ENCODE results near the gene INKA1.
A peak's percentile ranks its signal among the peaks of the same experiment; 100 is the strongest.
"Not testable (repeated sequence)": the region's sequence is repeated elsewhere in the genome, so short reads cannot be mapped to it uniquely, and the experiment has no call there.

The INKA1 gene
- total RNA-seq: 0.53 to 1.3 (median 0.77) reads per million in 3 experiments

DNA sequence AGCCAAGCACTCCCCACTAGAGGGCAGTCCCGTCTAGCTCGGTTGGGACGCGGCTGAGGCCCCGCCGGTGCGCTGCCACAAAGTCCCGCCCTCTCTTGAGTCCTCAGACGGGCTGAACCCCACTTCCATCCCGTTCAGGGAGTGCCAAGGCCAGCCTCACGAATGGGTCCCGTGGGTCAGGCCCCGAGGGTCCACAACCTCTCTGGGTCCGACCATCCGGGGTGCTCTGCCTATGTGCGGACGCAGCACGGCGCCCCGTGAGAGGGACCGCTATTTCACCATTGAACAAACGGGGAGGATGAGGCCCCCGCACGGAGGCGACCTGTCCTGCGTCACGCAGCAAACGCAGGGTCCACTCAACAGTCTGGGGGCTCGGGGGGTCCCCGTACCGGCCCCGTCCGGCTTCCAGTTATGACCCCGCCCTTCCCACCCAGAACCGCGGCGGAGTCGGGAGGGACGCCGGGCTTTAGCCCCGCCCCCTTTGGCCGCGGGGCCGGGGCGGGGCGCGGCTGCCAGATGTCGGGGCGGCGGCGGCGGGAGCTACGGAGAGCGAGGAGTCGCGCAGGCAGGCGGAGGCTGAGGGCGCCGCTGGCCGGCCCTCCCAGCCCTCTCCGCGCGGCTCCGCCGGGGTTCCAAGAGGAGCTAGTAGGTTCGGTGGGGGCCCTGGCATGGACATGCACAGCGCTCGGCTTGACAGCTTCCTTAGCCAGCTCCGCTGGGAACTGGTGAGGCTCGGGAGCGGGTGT lies at the start of gene INKA1:
INKA1 (plus strand) TSS at position 543 of the 746 bp plus-strand sequence; CDS start at position 675, 132 bp downstream.
- peak; percentile 85 for DNase-seq

DNA sequence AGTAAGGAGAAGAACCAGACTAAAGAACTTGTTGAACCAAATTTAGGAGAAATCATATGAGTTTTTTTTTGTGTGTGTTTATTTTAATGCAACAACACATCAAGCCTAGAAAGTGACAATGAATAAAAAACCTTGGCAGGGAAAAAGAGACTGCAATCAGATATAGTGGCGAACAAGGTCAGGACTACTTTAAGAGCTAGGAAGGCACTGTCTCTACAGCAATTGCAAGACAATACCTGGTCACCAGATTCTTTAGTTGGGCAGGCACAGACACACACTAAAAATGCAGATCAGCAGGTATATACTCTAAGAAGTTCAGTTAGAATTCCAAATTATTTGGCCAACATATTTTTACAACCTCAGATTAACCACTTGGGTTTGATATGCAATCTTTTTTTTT lies 48.5 kb upstream of the INKA1 start:
- no peak for DNase-seq

DNA sequence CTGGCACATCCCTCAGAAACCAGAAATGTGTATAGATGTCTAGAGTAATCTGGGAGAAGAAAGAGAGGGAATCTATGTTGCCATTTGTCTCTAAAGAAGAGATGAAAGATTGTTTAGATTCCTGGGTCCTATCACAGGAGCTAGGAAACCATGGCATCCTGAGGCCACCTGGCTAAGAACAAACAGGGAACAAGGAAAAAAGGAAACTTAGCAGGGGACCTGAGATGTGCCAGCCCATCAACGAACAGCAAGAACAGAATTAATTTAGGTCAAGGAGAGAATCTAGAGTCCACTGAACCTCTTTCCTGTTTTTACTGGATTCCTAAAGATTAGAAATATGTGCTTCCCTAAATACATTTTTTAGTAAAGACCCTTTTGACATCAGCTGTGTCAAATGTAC lies 47.0 kb upstream of the INKA1 start:
- no peak for DNase-seq

DNA sequence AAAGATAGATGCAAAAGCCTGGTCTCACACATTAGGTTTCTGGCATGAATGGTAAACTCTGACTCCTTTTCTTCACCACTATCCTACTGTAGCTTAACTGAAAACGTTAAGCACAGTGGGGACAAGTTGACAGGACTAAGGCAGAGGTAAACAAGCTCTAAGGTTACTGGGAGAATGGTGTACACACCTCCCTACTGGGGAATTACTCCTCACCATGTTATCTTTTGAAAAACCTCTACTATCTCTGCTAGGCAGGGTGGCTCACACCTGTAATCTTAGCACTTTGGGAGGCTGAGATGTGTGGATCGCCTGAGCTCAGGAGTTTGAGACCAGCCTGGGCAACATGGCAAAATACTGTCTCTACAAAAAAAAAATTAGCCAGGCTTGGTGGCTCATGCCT lies 45.9 kb upstream of the INKA1 start:
- DNase-seq: no peak

DNA sequence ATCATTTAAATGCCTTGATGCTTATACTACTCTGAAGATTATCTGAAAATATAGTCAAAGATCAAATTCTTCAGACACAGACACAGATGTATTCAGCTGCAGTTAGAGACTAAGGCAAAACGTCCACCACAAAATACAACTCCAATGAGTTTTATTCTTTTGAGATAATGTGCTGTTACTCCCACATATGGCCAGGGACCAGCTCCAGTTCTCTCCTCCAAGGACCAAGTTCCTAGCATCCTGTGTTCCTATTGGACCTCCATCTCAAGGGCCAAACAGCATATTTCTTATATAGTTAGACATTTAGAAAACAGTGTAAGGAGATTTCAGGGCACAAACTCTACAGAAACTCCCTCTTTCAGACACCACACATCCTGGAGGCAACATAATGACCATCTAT lies 43.8 kb upstream of the INKA1 start:
- DNase-seq: no peak

DNA sequence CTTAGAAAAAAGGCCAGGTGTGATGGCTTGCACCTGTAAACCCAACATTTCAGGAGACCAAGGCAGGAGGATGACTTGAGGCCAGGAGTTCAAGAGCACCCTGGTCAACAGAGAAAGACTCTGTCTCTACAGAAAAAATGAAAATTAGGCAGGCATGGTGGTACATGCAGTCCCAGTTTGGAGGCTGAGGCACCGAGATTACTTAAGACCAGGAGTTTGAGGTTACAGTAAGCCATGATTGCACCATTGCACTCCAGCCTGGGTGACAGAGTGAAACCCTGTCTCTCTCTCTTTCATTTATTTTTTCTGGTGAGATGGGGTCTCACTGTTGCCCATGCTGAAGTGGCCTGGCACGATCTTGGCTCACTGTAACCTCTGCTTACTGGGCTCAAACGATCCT lies 41.4 kb upstream of the INKA1 start:
- no peak for DNase-seq

DNA sequence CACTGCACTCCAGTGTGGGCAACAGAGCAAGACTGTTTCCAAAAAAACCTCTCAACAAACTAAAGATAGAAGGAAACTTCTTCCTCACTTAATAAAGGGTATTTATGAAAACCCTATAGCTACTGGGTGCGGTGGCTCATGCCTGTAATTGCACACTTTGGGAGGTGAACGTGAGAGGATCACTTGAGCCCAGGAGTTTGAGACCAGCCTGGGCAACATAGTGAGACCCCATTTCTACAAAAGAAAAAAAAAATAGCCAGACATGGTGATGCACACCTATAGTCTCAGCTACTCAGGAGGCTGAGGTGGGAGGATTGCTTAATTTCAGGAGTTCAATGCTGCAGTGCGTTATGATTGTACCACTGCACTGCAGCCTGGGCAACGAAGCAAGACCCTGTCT lies 39.1 kb upstream of the INKA1 start:
- no peak for DNase-seq

DNA sequence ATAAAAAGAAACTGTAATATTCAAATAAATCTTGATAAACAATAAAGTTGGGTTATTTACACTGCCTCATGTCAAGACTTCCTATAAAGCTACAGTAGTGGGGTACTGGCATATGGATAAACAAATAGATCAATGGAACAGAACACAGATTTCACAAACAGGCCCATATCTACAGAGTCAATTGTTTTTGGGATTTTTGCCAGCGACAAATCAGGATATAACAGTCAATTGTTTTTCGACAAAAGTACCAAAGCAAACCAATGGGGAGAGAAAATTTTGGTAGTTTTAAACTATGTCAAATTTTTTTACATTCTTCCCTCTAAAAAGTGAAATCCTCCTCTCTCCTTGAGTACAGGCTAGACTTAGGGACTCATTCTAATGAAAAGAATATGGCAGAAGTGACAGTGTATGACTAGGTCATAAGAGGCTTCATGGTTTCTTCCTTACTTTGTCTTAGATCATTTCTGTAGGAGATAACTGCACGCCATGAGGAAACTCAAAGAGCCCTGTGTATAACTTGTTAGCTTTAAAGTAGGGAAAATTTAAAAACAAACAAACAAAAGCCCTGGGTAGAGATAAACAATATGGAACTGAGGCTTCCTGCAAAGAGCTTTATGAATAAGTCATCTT lies 33.7 kb upstream of the INKA1 start:
- DNase-seq: no peak

DNA sequence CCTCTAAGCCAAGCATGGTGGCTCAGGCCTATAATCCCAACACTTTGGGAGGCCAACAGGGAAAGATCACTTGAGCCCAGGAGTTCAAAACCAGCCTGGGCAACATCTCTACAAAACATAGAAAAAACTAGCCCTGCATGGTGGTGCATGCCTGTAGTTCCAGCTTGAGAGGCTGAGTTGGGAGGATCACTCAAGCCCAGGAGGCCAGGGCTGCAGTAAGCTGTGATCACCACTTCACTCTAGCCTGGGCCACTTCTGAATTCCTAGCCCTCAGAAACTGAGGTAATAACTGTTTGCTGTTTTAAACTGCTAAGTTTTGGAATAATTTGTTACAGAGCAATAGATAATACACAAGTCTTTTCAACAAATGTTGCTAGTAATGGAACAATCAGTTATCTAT lies 33.1 kb upstream of the INKA1 start:
- no peak for DNase-seq

DNA sequence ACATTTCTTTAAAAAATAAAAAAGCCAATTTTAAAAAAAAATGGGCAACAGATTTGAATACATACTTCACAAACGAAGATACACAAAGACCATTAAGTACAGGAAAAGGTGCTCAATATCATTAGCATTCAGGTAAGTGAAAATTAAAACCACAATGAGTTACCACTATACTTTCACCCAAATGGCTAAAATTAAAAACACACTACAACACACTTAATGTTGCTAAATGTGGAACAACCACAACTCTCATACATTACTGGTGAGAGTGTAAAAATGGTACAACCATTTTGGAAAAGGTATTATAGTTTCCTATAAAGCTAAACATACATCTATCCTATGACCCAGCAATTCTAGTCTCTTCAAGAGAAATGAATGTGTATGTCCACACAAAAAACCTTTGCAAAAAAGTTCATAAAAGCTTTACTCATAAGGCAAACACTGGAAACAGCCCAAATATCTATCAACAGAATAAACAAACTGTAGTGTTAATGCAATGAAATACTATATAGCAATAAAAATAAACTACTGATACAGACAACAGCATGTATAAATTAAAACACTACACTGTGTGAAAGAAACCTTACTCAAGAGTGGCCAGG lies 31.6 kb upstream of the INKA1 start:
- no peak for DNase-seq

DNA sequence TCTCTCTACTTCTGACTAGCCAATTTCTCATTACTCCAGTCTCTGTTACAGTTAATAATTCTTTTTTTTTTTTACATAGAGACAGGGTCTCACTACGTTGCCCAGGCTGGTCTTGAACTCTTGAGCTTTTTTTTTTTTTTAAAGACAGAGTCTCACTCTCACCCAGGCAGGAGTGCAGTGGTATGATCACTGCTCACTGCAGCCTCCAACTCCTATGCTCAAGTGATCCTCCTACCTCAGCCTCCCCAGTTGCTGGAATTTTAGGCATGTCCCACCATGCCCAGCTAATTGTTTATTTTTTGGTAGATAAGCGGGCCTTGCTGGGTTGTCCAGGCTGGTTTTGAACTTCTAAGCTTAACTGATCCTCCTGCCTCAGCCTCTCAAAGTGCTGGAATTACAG lies 30.4 kb upstream of the INKA1 start:
- DNase-seq: no peak

DNA sequence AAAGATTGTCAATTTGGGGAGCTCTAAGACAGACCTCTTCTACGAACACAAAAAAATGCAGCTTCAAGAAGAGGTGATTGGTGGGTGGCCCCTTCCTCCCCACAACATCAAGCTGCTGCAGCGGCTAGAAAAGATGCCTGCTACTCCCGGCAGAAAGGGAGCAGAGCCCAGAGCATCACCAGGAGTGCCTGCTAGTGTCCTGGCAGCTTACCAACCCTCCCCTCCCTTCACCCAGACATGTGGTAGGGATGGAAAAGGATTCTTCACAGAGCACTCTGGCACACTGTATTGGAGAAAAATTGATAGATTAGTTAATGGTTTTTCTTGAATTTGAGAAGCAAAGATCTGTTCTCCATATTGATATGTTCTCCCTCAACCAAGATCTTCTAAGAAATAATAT lies 27.5 kb upstream of the INKA1 start:
- DNase-seq: no peak

DNA sequence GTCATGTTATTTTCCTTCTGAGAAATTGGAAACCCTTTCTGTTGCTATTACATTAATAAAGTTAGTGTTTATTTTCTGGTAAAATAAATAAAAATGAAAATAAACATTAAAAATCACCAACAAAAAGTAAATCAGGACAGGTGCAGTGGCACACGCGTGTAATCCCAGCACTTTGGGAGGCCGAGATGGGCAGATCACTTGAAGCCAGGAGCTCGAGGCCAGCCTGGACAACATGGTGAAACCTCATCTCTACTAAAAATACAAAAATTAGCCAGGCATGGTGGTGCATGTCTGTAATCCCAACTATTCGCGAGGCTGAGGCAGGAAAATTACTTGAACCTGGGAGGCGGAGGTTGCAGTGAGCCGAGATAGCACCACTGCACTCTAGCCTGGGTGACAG lies 27.0 kb upstream of the INKA1 start:
- DNase-seq: not testable (repeated sequence)

DNA sequence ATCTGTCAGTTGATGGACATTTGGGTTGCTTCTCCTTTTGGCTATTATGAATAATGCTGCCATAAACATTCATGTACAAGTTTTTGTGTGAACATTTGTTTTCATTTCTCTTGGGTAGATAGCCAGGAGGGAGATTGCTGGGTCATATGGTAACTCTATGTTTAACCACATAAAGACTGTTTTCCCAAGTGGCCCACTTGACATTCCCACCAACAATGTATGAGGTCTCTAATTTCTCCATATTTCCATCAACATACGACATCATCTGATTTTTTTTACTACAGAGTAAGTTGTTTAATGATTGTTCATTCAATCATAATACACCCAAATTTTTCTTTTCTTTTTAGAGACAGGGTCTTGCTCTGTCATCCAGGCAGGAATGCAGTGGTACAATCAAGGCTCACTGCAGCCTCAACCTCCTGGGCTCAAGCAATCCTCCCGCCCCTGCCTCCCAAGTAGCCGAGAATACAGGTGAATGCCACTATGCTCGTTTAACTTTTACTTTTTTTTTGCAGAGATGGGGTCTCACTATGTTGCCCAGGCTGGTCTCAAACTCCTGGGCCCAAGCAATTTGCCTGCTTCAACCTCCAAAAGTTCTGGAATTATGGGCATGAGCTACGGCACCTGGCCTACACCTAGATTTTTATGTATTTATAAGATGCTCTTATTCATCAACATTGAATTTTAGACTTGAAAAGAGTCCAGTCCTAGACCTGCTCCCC lies 23.5 kb upstream of the INKA1 start:
- DNase-seq: no peak

DNA sequence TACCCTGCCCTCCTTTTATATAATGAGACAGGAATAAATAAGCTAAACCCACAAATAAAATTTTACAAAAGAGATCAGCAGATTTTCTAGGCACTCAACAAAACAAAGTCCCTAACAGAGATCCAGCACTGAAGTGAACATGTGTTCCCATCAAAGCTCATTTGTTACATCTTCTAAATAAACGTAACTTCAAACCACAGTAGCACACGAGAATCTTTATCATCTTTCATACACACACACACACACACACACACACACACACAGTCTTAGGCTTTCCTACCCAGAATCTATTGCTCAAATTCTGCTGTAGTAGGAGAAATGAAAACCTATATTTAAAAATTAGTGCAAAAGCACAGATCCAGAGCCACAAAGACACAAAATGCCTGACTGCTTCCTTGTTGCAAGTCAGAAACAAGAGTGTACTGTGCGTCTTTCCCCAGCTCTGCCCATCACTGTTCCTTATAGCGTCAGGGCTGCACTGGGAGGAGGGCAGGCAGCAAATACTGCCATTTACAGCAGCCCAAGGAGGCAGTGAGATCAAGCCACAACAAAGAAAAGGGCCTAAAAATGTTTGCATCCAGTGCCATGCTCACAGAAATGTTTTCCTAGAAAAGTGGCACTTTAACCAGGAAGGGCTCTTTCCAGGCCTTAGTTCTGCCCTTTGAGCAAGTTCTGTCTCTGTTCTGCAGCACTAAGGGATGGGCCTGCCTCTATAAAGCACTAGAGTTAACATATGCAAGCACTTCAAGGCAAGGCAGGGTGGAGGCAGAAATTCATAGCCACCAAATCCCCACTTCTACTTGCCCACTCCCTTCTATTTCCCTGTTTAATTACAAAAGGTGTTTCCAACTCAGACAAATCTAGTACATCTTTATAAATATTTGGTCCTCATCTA lies 22.7 kb upstream of the INKA1 start:
- DNase-seq: no peak

DNA sequence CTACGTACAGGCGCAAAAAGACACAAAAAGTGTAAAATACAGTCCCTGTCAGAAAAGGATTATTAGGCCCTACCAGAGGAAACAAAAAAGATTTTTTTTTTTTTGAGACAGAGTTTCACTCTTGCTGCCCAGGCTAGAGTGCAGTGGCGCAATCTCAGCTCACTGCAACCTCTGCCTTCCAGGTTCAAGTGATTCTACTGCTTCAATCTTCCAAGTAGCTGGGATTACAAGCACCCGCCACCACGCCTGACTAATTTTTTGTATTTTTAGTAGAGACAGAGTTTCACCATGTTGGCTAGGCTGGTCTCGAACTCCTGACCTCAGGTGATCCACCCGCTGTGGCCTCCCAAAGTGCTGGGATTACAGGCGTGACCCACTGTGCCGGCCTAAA lies 22.1 kb upstream of the INKA1 start:
- DNase-seq: not testable (repeated sequence)

DNA sequence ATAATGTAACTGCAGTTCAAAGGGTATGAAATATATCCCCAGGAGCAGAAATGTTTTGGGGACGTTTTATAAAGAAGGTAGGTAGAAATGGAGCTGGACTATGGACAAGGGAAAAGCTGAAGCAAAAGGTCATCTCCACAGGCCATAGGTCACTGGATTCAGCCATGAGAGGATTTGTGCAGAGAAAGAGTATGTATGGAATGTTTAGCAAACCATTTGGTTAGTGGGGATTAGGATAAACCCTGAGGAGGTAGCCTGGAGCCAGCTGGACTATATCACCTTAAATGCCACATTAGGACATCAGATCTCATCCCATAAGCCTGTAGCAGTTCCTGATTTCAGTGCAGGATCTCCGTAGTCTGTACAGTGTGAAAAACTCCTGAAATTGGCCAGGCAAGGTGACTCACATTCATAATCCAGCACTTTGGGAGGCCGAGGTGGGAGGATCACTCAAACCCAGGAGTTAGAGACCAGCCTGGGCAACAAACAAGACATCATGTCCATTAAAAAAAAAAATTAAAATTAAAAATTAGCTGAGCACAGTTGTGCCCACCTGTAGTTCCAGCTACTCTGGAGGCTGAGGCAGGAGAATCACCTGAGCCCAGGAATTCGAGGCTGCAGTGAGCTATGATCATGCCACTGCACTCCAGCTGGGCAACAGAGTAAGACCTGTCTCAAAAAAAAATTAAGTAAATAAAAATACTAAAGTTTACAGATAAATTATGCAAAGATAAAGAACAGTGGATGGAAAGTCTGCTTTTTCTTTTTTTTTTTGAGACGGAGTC lies 21.5 kb upstream of the INKA1 start:
- no peak for DNase-seq

DNA sequence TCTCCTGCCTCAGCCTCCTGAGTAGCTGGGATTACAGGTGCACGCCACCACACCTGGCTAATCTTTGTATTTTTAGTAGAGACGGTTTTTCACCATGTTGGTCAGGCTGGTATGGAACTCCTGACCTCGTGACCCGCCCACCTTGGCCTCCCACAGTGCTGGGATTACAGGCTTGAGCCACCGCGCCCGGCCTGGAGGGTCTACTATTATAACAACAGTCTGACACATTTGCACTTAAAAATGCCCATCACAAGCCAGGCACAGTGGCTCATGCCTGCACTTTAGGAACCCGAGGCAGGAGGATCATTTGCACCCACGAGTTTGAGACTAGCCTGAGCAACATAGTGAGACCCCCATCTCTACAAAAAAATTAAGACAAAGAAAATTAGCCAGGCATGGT lies 20.8 kb upstream of the INKA1 start:
- DNase-seq: not testable (repeated sequence)

DNA sequence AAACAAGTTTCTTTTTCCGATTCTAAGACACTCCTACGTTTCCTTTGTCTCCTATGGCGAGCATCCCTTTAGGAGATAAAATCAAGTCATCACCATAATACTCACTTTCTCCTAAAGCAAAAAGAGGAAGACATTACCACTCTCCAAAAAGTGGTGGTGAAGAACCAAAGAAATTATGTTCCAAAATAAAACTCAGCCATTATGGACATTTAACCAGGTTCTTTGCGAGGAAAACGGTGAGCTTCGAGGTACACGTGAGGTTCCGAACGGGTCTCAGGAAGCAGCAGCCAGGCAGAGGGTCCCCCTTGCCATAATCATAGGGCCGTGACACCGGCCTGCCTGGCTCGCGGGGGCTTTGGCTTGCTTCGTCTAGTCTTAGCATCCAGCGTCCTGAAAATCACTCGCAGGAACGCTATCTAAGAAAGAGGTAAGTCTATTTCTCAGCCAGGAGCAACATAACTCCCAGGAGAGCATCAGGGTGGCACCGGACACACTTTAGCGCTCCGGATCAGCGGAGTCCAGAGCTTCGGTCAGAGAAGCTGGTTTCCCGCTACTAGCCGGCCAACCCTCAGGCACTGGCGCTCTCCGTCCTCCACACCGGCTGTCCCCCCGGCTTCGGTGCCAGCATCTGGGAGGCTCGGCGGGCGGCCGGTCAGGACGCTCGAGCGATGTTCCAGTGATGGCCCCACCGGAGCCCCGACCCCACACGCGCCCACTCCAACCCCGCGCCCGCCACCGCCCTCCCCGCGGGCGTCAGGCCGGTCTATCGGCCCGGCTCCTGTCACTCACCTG lies 17.3 kb upstream of the INKA1 start:
- no peak for DNase-seq

DNA sequence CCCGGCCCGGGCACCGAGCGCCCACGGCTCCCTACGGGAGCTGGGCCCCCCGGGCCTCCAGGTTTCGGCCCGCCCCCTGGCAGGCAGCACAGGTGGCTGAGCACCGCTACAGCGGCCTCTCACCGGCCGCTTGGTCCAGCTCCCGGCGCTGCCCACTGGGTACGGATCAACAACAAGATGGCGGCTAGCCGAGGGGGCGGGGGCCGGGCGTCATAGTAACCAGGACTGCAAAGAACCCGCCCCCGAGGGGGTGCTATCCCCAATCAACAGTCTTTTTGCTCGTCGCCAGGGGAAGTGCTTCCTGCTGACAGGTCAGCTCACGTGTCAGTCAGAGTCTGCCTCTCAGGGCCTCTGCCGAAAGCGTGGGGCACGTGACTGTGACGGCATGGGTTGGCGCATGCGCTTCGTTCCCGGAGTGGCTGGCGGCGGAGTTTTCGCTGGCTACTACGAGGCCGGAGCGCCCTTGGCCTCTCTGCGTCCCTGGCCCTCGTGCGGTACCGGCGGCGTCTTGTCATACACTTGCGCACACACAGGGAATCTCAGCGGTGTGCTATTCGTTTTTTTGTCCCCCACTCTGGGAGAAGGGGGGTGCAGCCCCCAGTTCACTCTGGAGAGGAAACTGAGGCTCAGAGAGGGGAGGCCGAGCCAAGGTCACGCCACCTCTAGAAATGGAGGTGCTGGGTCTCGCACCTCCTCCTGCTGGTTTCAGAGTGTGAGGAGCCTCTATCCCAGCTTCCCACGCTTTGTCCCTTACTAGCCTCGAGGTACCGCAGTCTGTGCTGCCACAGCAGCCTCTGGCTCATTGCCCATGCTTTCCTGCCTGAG lies 16.5 kb upstream of the INKA1 start, which contains the start of gene IP6K1:
IP6K1 (minus strand) TSS at position 186 of the 825 bp plus-strand sequence. CDS start 38,502 bp downstream, outside the sequence.
- DNase-seq: peak; percentile 99
